H1 (cell line): ENCODE results near the gene GRM7. TPM values are rescaled to one million over a fixed set of nuclear protein-coding genes. Genes with fewer than 3 reads are reported as not detected.

Experiments
- CTCF ChIA-PET: fragments of 300-600 bp; sonication (Branson Sonifier 250); formaldehyde crosslinking; loops from one replicate; lab custom pipeline; 2021; ENCODE audit not compliant: partially characterized antibody; lab: Charles Lee
- POLR2A ChIA-PET: fragments of 300-600 bp; sonication (Branson Sonifier 250); formaldehyde crosslinking; loops from one replicate; lab custom pipeline; 2021; ENCODE audit warnings: inconsistent platforms; ENCODE audit not compliant: partially characterized antibody; lab: Charles Lee
- DNase-seq, 2 experiments: peaks; one replicate each; pipeline versions ENCODE4 v3.0.0 to v3.0.0-alpha.2; 2010 to 2022; ENCODE audit warnings: low spot score in 2 of 2, low read depth in 1 of 2, mixed read lengths in 1 of 2
- FAIRE-seq: peaks from 2 replicates; lab custom pipeline; 2011; peaks lifted over from hg19 to GRCh38; lab: Jason Lieb, UNC
- H2AFZ ChIP-seq: 2 replicates; pipeline ENCODE4 v1.8.1; 2012; ENCODE audit warnings: low read length, inconsistent platforms
- H2AK5ac ChIP-seq: 2 replicates; pipeline ENCODE4 v1.6.1; 2013; ENCODE audit warnings: low read depth, low read length
- H2BK120ac ChIP-seq: replicated peaks from 2 replicates; pipeline ENCODE3; 2013; ENCODE audit warnings: low read depth, low read length, inconsistent platforms
- H2BK12ac ChIP-seq: 2 replicates; pipeline ENCODE4 v1.6.1; 2013; ENCODE audit warnings: low read depth, low read length
- H2BK15ac ChIP-seq: 2 replicates; pipeline ENCODE4 v1.6.1; 2013; ENCODE audit warnings: low read length
- H2BK20ac ChIP-seq: 2 replicates; pipeline ENCODE4 v1.6.1; 2013; ENCODE audit warnings: low read length
- H2BK5ac ChIP-seq: 2 replicates; pipeline ENCODE4 v1.6.1; 2013; ENCODE audit warnings: low read depth, low read length
- H3K14ac ChIP-seq: 2 replicates; pipeline ENCODE4 v1.6.1; 2013; ENCODE audit warnings: inconsistent platforms; ENCODE audit not compliant: insufficient read length
- H3K18ac ChIP-seq: 2 replicates; pipeline ENCODE4 v1.6.1; 2013; ENCODE audit warnings: low read length; ENCODE audit errors: extremely low read depth
- H3K23ac ChIP-seq: 2 replicates; pipeline ENCODE4 v1.6.1; 2013; ENCODE audit warnings: inconsistent platforms; ENCODE audit not compliant: insufficient read length
- H3K23me2 ChIP-seq: 2 replicates; pipeline ENCODE4 v1.6.1; 2013; ENCODE audit warnings: low read depth, low read length
- H3K27ac ChIP-seq: 2 replicates; pipeline ENCODE4 v1.6.1; 2011; ENCODE audit warnings: low read depth, low read length, inconsistent platforms
- H3K27me3 ChIP-seq, 4 experiments: replicated peaks in 1 of 4; 1 replicate in 1 of 4; 2 replicates in 3 of 4; pipeline versions ENCODE4 v1.6.1 to v1.8.1; 2011 to 2013; ENCODE audit warnings: low read length in 3 of 4, mild to moderate bottlenecking in 3 of 4, inconsistent platforms in 2 of 4, mixed read lengths in 2 of 4, moderate library complexity in 1 of 4; ENCODE audit not compliant: control insufficient read depth in 3 of 4, insufficient read depth in 3 of 4; ENCODE audit errors: extremely low read depth in 1 of 4
- H3K36me3 ChIP-seq, 4 experiments: 2 replicates each; pipeline versions ENCODE4 v1.6.1 to v1.8.1; 2011 to 2013; ENCODE audit warnings: mild to moderate bottlenecking in 4 of 4, low read length in 3 of 4, moderate library complexity in 2 of 4, control low read depth in 1 of 4, inconsistent platforms in 1 of 4; ENCODE audit not compliant: insufficient read depth in 4 of 4, control insufficient read depth in 2 of 4
- H3K4ac ChIP-seq: replicated peaks from 2 replicates; pipeline ENCODE3; 2013; ENCODE audit warnings: low read length, low read depth, mixed read lengths, inconsistent platforms; ENCODE audit not compliant: insufficient read length
- H3K4me1 ChIP-seq, 4 experiments: replicated peaks in 1 of 4; 1 replicate in 1 of 4; 2 replicates in 3 of 4; pipeline versions ENCODE4 v1.6.1 to v1.8.1; 2011 to 2013; ENCODE audit warnings: low read length in 3 of 4, inconsistent platforms in 2 of 4, mixed read lengths in 1 of 4; ENCODE audit not compliant: insufficient read depth in 4 of 4, control insufficient read depth in 3 of 4
- H3K4me2 ChIP-seq, 2 experiments: 2 replicates each; pipeline versions ENCODE4 v1.6.1 to v1.8.1; 2011 to 2013; ENCODE audit warnings: low read depth in 2 of 2, low read length in 2 of 2, control low read depth in 1 of 2, inconsistent platforms in 1 of 2, mild to moderate bottlenecking in 1 of 2; ENCODE audit not compliant: insufficient read depth in 1 of 2
- H3K4me3 ChIP-seq, 4 experiments: fragments of 200-600, 300-600 bp in 1 of 4; sonication (generic), shearing (Covaris generic), sonication (Bioruptor Twin) in 1 of 4; 2 replicates each; pipeline versions ENCODE4 v1.5.1 to v1.8.1; 2011 to 2016; ENCODE audit warnings: low read length in 4 of 4, low read depth in 3 of 4, control low read depth in 2 of 4, inconsistent platforms in 2 of 4, mild to moderate bottlenecking in 2 of 4, mixed read lengths in 1 of 4, moderate library complexity in 1 of 4; ENCODE audit not compliant: insufficient read depth in 2 of 4; ENCODE audit errors: extremely low read depth in 1 of 4
- H3K56ac ChIP-seq: replicated peaks from 2 replicates; pipeline ENCODE3; 2013; ENCODE audit warnings: low read depth, mild to moderate bottlenecking, mixed read lengths, low read length, inconsistent platforms; ENCODE audit not compliant: insufficient read length
- H3K79me1 ChIP-seq: 2 replicates; pipeline ENCODE4 v1.6.1; 2013; ENCODE audit warnings: low read depth, low read length, control low read depth
- H3K79me2 ChIP-seq, 2 experiments: 2 replicates each; pipeline versions ENCODE4 v1.6.1 to v1.8.1; 2012 to 2013; ENCODE audit warnings: low read length in 2 of 2, mild to moderate bottlenecking in 2 of 2, inconsistent platforms in 1 of 2; ENCODE audit not compliant: insufficient read depth in 2 of 2, control insufficient read depth in 1 of 2
- H3K9ac ChIP-seq, 4 experiments: replicated peaks in 1 of 4; 1 replicate in 1 of 4; 2 replicates in 3 of 4; pipeline versions ENCODE4 v1.6.1 to v1.8.1; 2011 to 2013; ENCODE audit warnings: low read depth in 3 of 4, low read length in 3 of 4, control low read depth in 2 of 4, mild to moderate bottlenecking in 2 of 4, moderate library complexity in 2 of 4, inconsistent platforms in 1 of 4; ENCODE audit errors: extremely low read depth in 1 of 4
- H3K9me3 ChIP-seq, 2 experiments: 2 replicates each; pipeline versions ENCODE4 v1.6.1 to v1.8.1; 2012 to 2013; ENCODE audit warnings: mild to moderate bottlenecking in 2 of 2, moderate library complexity in 2 of 2, control low read depth in 1 of 2, inconsistent platforms in 1 of 2, low read depth in 1 of 2, low read length in 1 of 2, mixed read lengths in 1 of 2; ENCODE audit not compliant: insufficient read depth in 2 of 2
- H4K20me1 ChIP-seq, 2 experiments: replicated peaks in 1 of 2; 2 replicates each; pipeline versions ENCODE3 to v1.8.1; 2011 to 2013; ENCODE audit warnings: inconsistent platforms in 2 of 2, low read length in 2 of 2, mild to moderate bottlenecking in 1 of 2; ENCODE audit not compliant: insufficient read depth in 2 of 2, control insufficient read depth in 1 of 2
- H4K5ac ChIP-seq: 2 replicates; pipeline ENCODE4 v1.6.1; 2013; ENCODE audit warnings: low read length, low read depth, mixed read lengths, inconsistent platforms; ENCODE audit not compliant: insufficient read length
- H4K8ac ChIP-seq: 2 replicates; pipeline ENCODE4 v1.8.0; 2013; ENCODE audit warnings: mild to moderate bottlenecking, moderate library complexity, low read length, inconsistent platforms; ENCODE audit not compliant: insufficient read depth; ENCODE audit errors: extremely low read depth
- H4K91ac ChIP-seq: replicated peaks from 2 replicates; pipeline ENCODE3; 2013; ENCODE audit warnings: low read length, mixed read lengths, inconsistent platforms; ENCODE audit not compliant: insufficient read length
- PHF8 ChIP-seq: fragments of 200-600 bp; sonication (generic); conservative IDR thresholded peaks from 2 replicates; pipeline ENCODE4 v1.7.1; 2012; ENCODE audit warnings: low read depth, mild to moderate bottlenecking, inconsistent platforms, low read length, moderate library complexity
- SIN3A ChIP-seq, 2 experiments: IDR thresholded peaks in 1 of 2; conservative IDR thresholded peaks in 1 of 2; 2 replicates each; pipeline ENCODE4 v1.6.1; 2011 to 2012; ENCODE audit warnings: low read length in 2 of 2, improper control_type of control experiment in 1 of 2, low read depth in 1 of 2, mild to moderate bottlenecking in 1 of 2
- TAF1 ChIP-seq: IDR thresholded peaks from 2 replicates; pipeline ENCODE4 v1.6.1; 2011; ENCODE audit warnings: mild to moderate bottlenecking, low read depth, low read length
- WGBS, 2 experiments: shearing (Covaris generic) in 1 of 2; methylation state at CpG; one replicate each; pipeline versions ENCODE4 v1.1.6 to v1.1.7; 2013 to 2015; ENCODE audit warnings: low lambda C conversion rate in 2 of 2, mixed read lengths in 2 of 2, inconsistent platforms in 1 of 2, low coverage in 1 of 2, missing lambda C conversion rate in 1 of 2; ENCODE audit not compliant: insufficient replicate concordance in 2 of 2, insufficient coverage in 1 of 2, insufficient read length in 1 of 2; ENCODE audit errors: extremely low coverage in 1 of 2, missing lambda C conversion rate in 1 of 2; 5-methylcytosine and 5-hydroxymethylcytosine counted together
- polyA plus RNA-seq, 7 experiments: library from polyadenylated mRNA; depleted of rRNA in 3 of 7; stranded (reverse) in 5 of 7; unstranded in 2 of 7; fragments of >200 nt in 5 of 7; fragments of 200-250 nt in 2 of 7; gene quantifications; 1 replicate in 5 of 7; 2 replicates in 1 of 7; 4 replicates in 1 of 7; pipeline versions ENCODE4 v1.2.1 to v1.2.3, GENCODE V29; 2011 to 2013; ENCODE audit warnings: missing spikeins in 2 of 7, mixed read lengths in 2 of 7
- total RNA-seq: library from RNA; stranded (reverse); fragmentation: NEBNext Ultra II Directional; extraction: Animal tissue kit (Norgen Biotek cat#: 25700); gene quantifications from 2 replicates; pipeline ENCODE4 v1.2.1, GENCODE V29; 2021

The GRM7 gene
- total and polyA plus RNA-seq, 2 of the 8 experiments (the other 6 are each of a cell fraction or from before 2014, with no cell fraction given): 0.17 to 0.24 TPM

DNA sequence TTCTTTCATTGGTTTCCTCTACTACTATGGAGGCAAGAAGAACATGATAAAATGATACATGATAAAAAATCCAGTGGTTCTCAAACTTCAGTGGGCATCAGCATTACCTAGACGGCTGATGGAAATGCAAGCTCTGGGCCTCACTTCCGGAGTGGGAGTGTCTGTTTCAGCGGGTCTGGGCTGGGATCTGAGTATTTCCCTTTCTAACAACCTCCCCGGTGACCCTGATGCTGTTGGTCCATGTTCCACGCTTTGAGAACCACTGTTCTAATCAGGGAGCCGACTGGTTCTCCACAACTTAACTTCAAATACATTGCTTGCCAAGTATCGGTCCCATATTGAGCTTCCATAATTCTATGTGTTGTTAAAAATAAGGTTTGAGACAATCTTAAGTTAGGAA, 928.4 kb downstream of the GRM7 start:
- H3K9ac ChIP-seq: no peak overlapping the region
- peak overlapping the region; percentile 67; the same call in 1 of the 2 replicates for H2BK20ac ChIP-seq
- no peak overlapping the region for H4K91ac ChIP-seq
- no peaks in the 10 kb centered on the region; the same call in 1 of the 2 replicates for H3K23me2 ChIP-seq
- peak overlapping the region; percentile 33 to 40; a peak in 3 of 4 replicates for H3K4me2 ChIP-seq
- H3K79me1 ChIP-seq: no peaks in the 10 kb centered on the region
- 57% methylated on average over 7 of the region's 7 CpGs; no CpG with 5 or more reads in 1 of the 2 experiments for WGBS, 2 experiments
- no peaks in the 10 kb centered on the region for H4K20me1 ChIP-seq
- DNase-seq (no peak), FAIRE-seq (no peak)
- no peak overlapping the region for H3K14ac ChIP-seq
- H3K36me3 ChIP-seq: no peaks in the 10 kb centered on the region; a peak in 1 of 8 replicates
- H2BK12ac ChIP-seq: no peak overlapping the region
- H3K27ac ChIP-seq: no peak overlapping the region
- H4K5ac ChIP-seq: no peak overlapping the region
- peaks cover 2 to 18% (median 13%) of the 10 kb centered on the region in 4 experiments; a peak in 6 of 7 replicates for H3K4me1 ChIP-seq
- no peak overlapping the region for H2BK15ac ChIP-seq
- H3K56ac ChIP-seq: no peak overlapping the region
- no peak overlapping the region for H3K18ac ChIP-seq
- no peak overlapping the region for H2BK120ac ChIP-seq
- peak overlapping the region; percentile 1 for H3K4ac ChIP-seq
- ChIA-PET POLR2A (no interaction called here), CTCF (interaction anchor here (0.7 to 1.4 kb wide), 2 partner anchors 179 to 512 kb away, joined by 3 to 4 read pairs; no protein-coding TSS in a partner anchor)
- no peak overlapping the region for H2AFZ ChIP-seq
- H2AK5ac ChIP-seq: no peak overlapping the region
- no peak overlapping the region for H3K23ac ChIP-seq
- H3K27me3 ChIP-seq: no peaks in the 10 kb centered on the region
- H4K8ac ChIP-seq: no peak overlapping the region
- peak overlapping the region in 1 of 4 experiments; percentile 26; a peak in 1 of 8 replicates for H3K4me3 ChIP-seq
- peaks cover 5 to 8% of the 10 kb centered on the region in 2 experiments; a peak in 3 of 4 replicates for H3K9me3 ChIP-seq
- peak overlapping the region; percentile 29; the same call in 1 of the 2 replicates for H2BK5ac ChIP-seq
- H3K79me2 ChIP-seq: no peaks in the 10 kb centered on the region
- no peak for TF ChIP-seq TAF1
- TF ChIP-seq SIN3A (conservative IDR thresholded peaks at IDR 0.05 in 1 of 2, IDR thresholded peaks at IDR 0.05 in 1 of 2; ENCODE audit: low read depth in 1 of 2, low read length in 2 of 2): no peak
- TF ChIP-seq PHF8: no peak
